ENCODE results near the gene SAFB2.
"Not testable (repeated sequence)": the region's sequence is repeated elsewhere in the genome, so short reads cannot be mapped to it uniquely, and the experiment has no call there.

SAFB2 gene

GRCh38 chr19:5617080-5617479 is 5.5 kb downstream of the SAFB2 start:
- TF ChIP-seq CTCF (conservative IDR thresholded peaks at IDR 0.05; ENCODE audit: low read depth) = no peak
- DNase-seq (ENCODE audit: low spot score) = no peak
- CTCF ChIA-PET = no interaction called here
- H3K27ac ChIP-seq = no peak overlapping the region
- POLR2A ChIA-PET (ENCODE audit: low non-redundant PET) = no interaction called here

GRCh38 chr19:5615756-5616327 is 6.7 kb downstream of the SAFB2 start:
- POLR2A ChIA-PET (ENCODE audit: low non-redundant PET) = no interaction called here

GRCh38 chr19:5612891-5613865 is 9.4 kb downstream of the SAFB2 start:
- TF ChIP-seq CTCF (conservative IDR thresholded peaks at IDR 0.05; ENCODE audit: low read depth) = no peak
- POLR2A ChIA-PET (ENCODE audit: low non-redundant PET) = no interaction called here
- no peak for DNase-seq (ENCODE audit: low spot score)
- CTCF ChIA-PET = no interaction called here
- no peak overlapping the region for H3K27ac ChIP-seq

More at GRCh38 chr19:5615756-5616327, 6.7 kb downstream of the SAFB2 start:
- no peak for DNase-seq (ENCODE audit: low spot score)
- TF ChIP-seq CTCF (conservative IDR thresholded peaks at IDR 0.05; ENCODE audit: low read depth) = no peak
- CTCF ChIA-PET = interaction anchor here (0.6 kb wide), 1 partner anchor 36 kb away, joined by 5 read pairs; no protein-coding TSS in a partner anchor
- no peak overlapping the region for H3K27ac ChIP-seq

- POLR2A ChIA-PET (ENCODE audit: low non-redundant PET) = no interaction called here
- H3K27ac ChIP-seq = no peak overlapping the region
- TF ChIP-seq CTCF (conservative IDR thresholded peaks at IDR 0.05; ENCODE audit: low read depth) = no peak
- no peak for DNase-seq (ENCODE audit: low spot score)
- CTCF ChIA-PET = interaction anchor here (0.5 kb wide), 1 partner anchor 1805 kb away, joined by 4 read pairs; no protein-coding TSS in a partner anchor
Measured at GRCh38 chr19:5609881-5610448, 12.6 kb downstream of the SAFB2 start.

GRCh38 chr19:5608766-5609165 is 13.8 kb downstream of the SAFB2 start:
- H3K27ac ChIP-seq; POLR2A ChIA-PET (ENCODE audit: low non-redundant PET); DNase-seq (ENCODE audit: low spot score): not testable (repeated sequence)
- CTCF ChIA-PET = interaction anchor here (0.7 kb wide), 1 partner anchor 80 kb away, joined by 9 read pairs; no protein-coding TSS in a partner anchor

- no peak overlapping the region for H3K27ac ChIP-seq
- TF ChIP-seq CTCF (conservative IDR thresholded peaks at IDR 0.05; ENCODE audit: low read depth) = no peak
- ChIA-PET POLR2A (ENCODE audit: low non-redundant PET) (no interaction called here), CTCF (no interaction called here)
- DNase-seq (ENCODE audit: low spot score) = no peak
Measured at GRCh38 chr19:5608291-5608690, 14.3 kb downstream of the SAFB2 start.
